Measurements from ENCODE around the gene KRTAP9-2.

DNA sequence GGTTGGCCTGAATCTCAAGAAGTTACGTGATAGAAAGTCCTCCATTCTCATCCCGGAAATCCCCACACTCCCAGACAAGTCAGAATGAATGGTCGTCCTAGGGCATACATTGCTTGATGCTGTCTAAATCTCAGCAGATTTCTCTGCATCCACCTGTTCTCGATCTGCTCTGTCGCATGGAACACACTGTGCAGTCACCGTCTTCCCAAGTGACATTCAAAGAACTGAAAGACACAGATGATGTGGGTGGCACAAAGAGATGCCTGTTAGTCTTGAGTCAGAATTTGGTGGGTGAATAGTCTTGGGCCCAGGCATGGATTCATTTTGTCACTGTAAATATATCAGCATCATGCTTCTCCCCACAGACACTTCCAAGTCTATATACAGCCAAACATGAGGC, 5.3 kb downstream of the KRTAP9-2 start:
- TF ChIP-seq POLR2A (IDR thresholded peaks at IDR 0.05): no peak
- no peak for TF ChIP-seq EP300 (IDR thresholded peaks at IDR 0.05)
- TF ChIP-seq CTCF (IDR thresholded peaks at IDR 0.05): no peak
- TF ChIP-seq POLR2AphosphoS5 (IDR thresholded peaks at IDR 0.05): no peak
